Measurements from ENCODE around the gene OR10H5. TPM values are rescaled to one million over a fixed set of nuclear protein-coding genes. Genes with fewer than 3 reads are reported as not detected.
A peak's percentile ranks its signal among the peaks of the same experiment; 100 is the strongest.
"Not testable (repeated sequence)": the region's sequence is repeated elsewhere in the genome, so short reads cannot be mapped to it uniquely, and the experiment has no call there.

Gene OR10H5
- total RNA-seq, 1 donor from 2014 or later, result not detected

DNA sequence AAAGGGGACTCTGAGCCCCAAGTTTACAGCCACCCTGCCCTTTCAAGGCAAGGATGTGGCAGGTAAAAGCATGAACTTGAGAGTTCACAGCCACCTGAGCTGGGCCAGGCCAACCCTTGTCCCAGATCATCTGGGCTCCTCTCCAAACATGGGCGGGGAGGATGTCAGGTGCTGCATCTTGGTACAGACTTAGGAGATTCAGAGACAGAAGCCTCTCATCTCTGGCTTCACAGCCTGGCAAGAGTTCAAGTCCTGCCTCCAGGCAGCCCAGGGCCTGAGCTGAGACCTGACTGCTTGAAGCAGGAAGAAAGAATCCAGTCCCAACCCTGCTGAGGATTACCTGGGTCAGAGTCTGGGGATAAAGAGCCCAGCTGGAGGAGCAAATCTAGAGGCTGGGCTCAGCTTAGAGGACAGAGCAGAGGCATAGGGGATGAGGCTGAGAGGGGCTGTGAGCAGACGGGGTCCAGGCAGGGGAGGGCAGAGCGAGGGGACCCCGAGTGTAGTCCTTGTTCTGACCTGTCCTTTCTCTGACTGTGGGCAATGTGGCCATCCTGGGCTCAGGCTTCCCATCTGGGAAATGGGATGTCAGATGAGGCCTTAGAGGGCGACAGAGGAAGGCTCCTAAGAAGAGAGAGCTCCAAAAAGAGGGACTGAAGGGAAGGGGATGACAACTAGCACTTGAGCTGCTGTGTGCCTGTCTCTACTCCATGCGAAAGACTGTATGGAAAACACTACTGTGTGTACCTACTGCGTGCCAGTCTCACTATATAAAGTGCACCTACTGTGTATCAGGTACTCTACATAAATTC is 6.6 kb upstream of the OR10H5 start:
- H3K36me3 Mint-ChIP-seq (ENCODE audit: low read depth), result no peaks in the 10 kb centered on the region
- H3K9me3 Mint-ChIP-seq, result no peaks in the 10 kb centered on the region
- H3K4me3 Mint-ChIP-seq, result no peak overlapping the region
- H3K27ac Mint-ChIP-seq, result no peak overlapping the region
- intact Hi-C loops (cut with micrococcal nuclease), result no loop called here
- no peak for DNase-seq
- peaks cover 2% of the 10 kb centered on the region for H3K27me3 Mint-ChIP-seq
- no peaks in the 10 kb centered on the region for H3K4me1 Mint-ChIP-seq

DNA sequence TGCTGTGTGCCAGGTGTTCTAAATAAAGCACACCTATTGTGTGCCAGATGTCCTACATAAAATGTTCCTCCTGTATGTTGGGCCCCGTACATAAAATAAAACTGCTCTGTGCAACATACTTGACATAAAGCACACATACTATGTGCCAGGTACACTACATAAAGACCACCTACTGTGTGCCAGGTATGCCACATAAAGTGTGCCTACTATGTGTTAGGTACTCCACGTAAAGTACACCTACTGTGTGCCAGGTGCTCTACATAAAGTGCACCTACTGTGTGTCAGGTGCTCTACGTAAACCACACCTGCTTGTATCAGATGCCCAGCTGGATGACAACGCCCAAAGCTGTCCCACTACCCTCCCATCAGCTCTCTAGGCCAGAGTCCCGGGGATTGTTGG is 5.8 kb upstream of the OR10H5 start:
- intact Hi-C loops (cut with micrococcal nuclease), result no loop called here
- Mint-ChIP-seq H3K4me1 (no peaks in the 10 kb centered on the region), H3K9me3 (no peaks in the 10 kb centered on the region), H3K4me3 (no peak overlapping the region), H3K27ac (no peak overlapping the region), H3K27me3 (peaks cover 2% of the 10 kb centered on the region), H3K36me3 (ENCODE audit: low read depth) (no peaks in the 10 kb centered on the region)
- DNase-seq, result no peak

DNA sequence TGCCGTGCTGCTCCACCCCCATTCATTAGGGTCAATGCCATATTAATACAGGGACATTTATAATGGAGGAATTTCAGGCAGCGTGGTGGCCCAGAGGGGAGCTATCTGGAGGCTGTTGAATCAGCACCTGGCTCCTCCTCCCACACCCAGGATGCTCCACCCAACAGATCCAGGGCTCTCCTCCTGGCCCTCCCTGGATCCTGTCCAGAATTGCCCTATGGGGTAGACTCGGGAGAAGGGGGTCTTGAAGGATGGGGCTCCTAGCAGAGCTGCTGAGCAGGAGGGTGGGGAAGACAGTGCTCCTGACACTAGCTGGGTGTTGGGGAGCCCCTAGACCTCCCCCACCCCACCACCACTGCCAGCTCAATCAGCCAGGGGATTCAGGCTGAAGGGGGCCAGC is 5.2 kb upstream of the OR10H5 start:
- Mint-ChIP-seq H3K4me3 (no peak overlapping the region), H3K9me3 (no peaks in the 10 kb centered on the region), H3K27me3 (peaks cover 2% of the 10 kb centered on the region), H3K27ac (no peak overlapping the region), H3K36me3 (ENCODE audit: low read depth) (no peaks in the 10 kb centered on the region), H3K4me1 (no peaks in the 10 kb centered on the region)
- intact Hi-C loops (cut with micrococcal nuclease), result no loop called here
- no peak for DNase-seq

DNA sequence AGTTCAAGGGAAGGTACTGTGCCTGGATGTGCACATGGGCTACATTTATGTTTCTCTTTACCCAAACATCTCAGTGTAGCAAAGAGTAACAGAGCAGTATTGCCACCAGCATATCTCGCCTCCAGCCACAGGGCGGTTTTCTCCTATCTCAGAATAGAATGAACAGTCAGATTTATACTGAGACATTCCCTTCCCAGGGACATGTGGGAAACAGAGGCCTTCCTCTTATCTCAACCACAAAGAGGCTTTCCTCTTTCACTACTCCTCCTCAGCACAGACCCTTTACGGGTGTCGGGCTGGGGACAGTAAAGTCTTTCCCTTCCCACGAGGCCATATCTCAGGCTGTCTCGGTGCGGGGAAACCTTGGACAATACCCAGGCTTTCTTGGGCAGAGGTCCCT is 4.6 kb upstream of the OR10H5 start:
- H3K4me3 Mint-ChIP-seq; DNase-seq; H3K4me1 Mint-ChIP-seq; H3K9me3 Mint-ChIP-seq; H3K27me3 Mint-ChIP-seq; H3K27ac Mint-ChIP-seq; intact Hi-C loops (cut with micrococcal nuclease); H3K36me3 Mint-ChIP-seq (ENCODE audit: low read depth): not testable (repeated sequence)

DNA sequence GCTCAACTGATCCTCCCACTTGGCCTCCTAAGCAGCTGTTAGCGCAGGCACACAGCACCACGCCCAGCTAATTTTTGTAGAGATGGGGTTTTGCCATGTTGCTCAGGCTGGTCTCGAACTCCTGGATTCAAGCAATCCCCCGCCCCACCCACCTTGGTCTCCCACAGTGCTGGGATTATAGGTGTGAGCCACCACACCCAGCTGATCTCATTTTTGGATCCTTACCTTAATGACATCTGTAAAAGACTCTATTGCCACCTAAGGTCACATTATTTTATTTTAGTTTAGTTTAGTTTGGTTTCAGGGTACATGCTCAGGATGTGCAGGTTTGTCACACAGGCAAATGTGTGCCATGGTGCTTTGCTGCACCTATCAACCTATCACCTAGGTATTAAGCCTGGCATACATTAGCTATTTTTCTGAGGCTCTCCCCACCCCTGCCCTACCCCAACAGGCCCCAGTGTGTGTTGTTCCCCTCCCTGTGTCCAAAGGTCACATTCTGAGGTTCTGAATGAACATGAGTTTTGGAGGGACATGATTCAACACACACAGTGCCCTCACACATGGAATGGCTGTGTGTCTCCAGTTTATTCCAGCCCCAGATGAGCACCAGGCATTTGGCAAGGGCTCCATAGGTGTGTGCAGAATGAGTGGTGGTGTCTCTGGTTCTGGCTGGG is 1.3 kb downstream of the OR10H5 start:
- DNase-seq, result no peak
- Mint-ChIP-seq H3K36me3 (ENCODE audit: low read depth) (no peaks in the 10 kb centered on the region), H3K27ac (no peak overlapping the region), H3K4me1 (no peaks in the 10 kb centered on the region), H3K4me3 (no peak overlapping the region), H3K27me3 (no peaks in the 10 kb centered on the region), H3K9me3 (no peaks in the 10 kb centered on the region)
- intact Hi-C loops (cut with micrococcal nuclease), result no loop called here

DNA sequence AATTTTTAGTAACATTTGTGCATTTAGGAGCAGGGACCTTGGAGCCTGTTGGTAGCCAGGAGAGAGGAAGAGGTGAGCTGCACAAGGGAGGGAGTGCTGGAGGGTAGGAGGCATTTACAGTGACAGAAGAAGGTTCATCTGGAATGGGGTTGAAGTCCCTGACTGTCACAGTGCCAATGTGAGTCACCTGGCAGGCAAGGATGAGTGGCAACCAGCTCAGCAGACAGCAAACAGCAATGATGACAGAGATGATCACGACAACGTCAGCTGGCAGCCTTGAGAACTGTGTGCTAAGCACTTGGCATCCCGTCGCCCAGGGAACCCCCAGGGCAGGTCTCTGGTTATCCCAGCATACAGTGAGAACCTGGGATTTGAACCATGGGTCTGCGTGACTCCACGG is 2.6 kb downstream of the OR10H5 start:
- DNase-seq, result no peak
- intact Hi-C loops (cut with micrococcal nuclease), result no loop called here
- Mint-ChIP-seq H3K27me3 (no peaks in the 10 kb centered on the region), H3K9me3 (no peaks in the 10 kb centered on the region), H3K36me3 (ENCODE audit: low read depth) (no peaks in the 10 kb centered on the region), H3K4me3 (no peak overlapping the region), H3K4me1 (no peaks in the 10 kb centered on the region), H3K27ac (no peak overlapping the region)

DNA sequence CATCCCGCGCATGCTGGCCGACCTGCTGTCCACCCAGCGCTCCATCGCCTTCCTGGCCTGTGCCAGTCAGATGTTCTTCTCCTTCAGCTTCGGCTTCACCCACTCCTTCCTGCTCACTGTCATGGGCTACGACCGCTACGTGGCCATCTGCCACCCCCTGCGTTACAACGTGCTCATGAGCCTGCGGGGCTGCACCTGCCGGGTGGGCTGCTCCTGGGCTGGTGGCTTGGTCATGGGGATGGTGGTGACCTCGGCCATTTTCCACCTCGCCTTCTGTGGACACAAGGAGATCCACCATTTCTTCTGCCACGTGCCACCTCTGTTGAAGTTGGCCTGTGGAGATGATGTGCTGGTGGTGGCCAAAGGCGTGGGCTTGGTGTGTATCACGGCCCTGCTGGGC is 6.8 kb downstream of the OR10H5 start:
- intact Hi-C loops (cut with micrococcal nuclease); H3K4me1 Mint-ChIP-seq; H3K36me3 Mint-ChIP-seq (ENCODE audit: low read depth); H3K4me3 Mint-ChIP-seq; H3K27ac Mint-ChIP-seq; H3K9me3 Mint-ChIP-seq; H3K27me3 Mint-ChIP-seq; DNase-seq: not testable (repeated sequence)

DNA sequence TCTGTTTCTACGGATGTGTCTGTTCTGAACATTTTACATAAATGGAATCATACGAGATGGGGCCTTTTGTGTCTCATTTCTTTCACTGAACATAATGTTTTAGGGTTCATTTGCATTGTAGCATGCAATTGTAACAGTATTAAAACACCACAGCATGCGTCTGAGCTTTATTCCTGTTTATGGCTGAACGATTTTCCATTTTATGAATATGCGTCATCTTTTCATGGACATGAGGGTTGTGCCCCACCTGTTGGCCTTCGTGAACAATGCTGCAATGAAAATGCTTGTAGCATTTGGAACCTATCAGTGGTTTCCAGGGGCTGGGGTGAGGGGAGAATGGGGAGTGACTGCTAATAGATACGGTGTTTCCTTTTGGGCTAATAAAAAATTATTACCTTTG is 22.9 kb downstream of the OR10H5 start:
- no peak for DNase-seq
- Mint-ChIP-seq H3K27ac (no peak overlapping the region), H3K9me3 (peaks cover 3% of the 10 kb centered on the region), H3K4me1 (no peaks in the 10 kb centered on the region), H3K4me3 (no peak overlapping the region), H3K36me3 (ENCODE audit: low read depth) (no peaks in the 10 kb centered on the region), H3K27me3 (peaks cover 25% of the 10 kb centered on the region)
- intact Hi-C loops (cut with micrococcal nuclease), result no loop called here

DNA sequence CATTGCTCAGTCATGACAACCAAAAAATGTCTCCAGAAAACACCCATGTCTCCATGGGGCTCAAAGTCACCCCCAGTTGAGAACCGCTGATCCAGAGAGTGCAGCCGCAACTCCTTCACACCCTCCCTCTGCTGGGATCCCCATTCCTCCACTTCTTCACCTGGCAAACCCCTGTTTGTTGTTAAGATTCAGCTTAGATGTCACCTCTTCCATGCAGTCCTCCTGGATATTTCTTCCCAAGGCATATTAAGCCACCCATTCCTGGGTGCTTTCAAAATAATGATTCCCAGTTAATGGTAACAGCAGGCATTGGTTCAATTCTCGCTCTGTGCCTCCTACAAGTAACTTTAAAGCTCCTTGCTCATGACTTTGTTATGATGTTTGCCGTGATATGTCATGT is 24.0 kb downstream of the OR10H5 start:
- Mint-ChIP-seq H3K4me3 (no peak overlapping the region), H3K27ac (no peak overlapping the region), H3K27me3 (peaks cover 25% of the 10 kb centered on the region), H3K9me3 (peaks cover 3% of the 10 kb centered on the region), H3K36me3 (ENCODE audit: low read depth) (no peaks in the 10 kb centered on the region), H3K4me1 (no peaks in the 10 kb centered on the region)
- DNase-seq, result no peak
- intact Hi-C loops (cut with micrococcal nuclease), result no loop called here

DNA sequence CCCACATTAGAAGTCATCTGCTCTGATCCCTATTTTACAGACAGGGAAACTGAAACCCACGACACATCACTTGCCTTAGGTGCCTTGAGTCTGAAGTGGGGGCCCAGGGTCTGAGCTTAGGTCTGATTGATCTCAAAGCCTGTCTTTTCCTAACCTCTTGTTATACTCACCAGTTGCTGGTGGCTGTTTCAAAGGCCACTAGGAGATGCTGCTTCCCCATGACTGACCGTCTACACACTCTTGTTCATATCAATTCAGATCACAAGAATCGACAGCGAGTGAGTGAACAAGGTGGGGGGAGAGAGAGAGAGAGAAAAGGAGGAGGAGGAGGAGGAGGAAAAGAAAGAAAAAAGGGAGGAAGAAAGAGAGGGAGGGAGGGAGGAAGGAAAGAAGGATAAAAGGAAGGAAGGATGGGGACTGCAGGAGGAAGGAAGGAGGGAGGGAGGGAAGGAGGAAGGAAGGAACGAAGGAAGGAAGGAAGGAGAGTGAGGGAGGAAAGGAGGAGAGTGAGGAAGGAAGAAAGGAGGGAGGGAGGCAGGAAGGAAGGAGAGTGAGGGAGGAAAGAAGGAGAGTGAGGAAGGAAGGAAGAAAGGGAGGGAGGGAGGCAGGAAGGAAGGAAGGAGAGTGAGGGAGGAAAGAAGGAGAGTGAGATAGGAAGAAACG is 24.7 kb downstream of the OR10H5 start:
- intact Hi-C loops (cut with micrococcal nuclease), result no loop called here
- DNase-seq, result peak; percentile 68
- Mint-ChIP-seq H3K9me3 (peaks cover under 1% of the 10 kb centered on the region), H3K4me1 (no peaks in the 10 kb centered on the region), H3K36me3 (ENCODE audit: low read depth) (no peaks in the 10 kb centered on the region), H3K27ac (no peak overlapping the region), H3K4me3 (no peak overlapping the region), H3K27me3 (peaks cover 25% of the 10 kb centered on the region)

DNA sequence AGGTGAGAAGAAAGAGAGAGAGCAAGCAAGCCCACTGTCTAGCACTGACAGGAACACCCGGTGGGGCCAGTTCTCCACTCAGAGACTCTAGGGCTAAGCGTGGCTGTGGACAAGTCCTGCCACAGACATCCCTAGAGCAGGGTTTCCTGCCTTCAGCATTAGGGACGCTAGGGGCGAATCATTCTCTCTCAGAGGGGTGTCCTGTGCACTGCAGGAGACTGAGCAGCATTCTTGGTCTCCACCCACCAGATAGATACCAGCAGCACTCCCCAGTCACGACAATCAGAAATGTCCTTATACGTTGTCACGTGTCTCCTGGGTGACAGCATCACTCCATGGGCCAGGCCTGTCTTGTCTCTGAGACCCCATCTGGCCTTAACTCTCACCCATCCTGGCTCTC is 26.5 kb downstream of the OR10H5 start:
- Mint-ChIP-seq H3K36me3 (ENCODE audit: low read depth) (no peaks in the 10 kb centered on the region), H3K9me3 (no peaks in the 10 kb centered on the region), H3K27me3 (peaks cover 25% of the 10 kb centered on the region), H3K27ac (no peak overlapping the region), H3K4me1 (no peaks in the 10 kb centered on the region), H3K4me3 (no peak overlapping the region)
- intact Hi-C loops (cut with micrococcal nuclease), result no loop called here
- DNase-seq, result no peak

DNA sequence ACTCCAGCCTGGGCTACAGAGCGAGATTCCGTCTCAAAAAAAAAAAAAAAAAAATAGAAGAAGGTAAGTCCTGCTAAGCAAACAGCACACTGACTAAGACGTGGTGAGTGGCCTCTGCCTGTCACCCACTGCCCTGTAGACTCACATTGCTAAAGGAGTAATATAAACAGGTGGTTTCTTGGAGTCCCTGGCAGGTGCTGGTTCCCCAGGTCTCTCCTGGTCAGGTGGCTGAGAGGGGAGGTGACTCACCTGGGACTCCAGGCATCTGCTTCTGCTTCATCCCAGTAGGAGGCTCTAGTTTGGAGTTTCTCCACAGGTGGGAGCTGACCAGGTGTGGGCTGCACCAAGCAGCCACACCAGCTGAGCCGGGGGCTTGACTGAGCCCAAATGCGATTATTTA is 27.8 kb downstream of the OR10H5 start, which contains the start of gene OR10H1:
Gene OR10H1 (minus strand): TSS at position 359 of the 400 bp plus-strand sequence. CDS start 7,627 bp downstream, outside the sequence.
- no peaks in the 10 kb centered on the region for H3K4me1 Mint-ChIP-seq
- no peaks in the 10 kb centered on the region for H3K9me3 Mint-ChIP-seq
- no peaks in the 10 kb centered on the region for H3K36me3 Mint-ChIP-seq (ENCODE audit: low read depth)
- no peak for DNase-seq
- H3K27ac Mint-ChIP-seq, result no peak within 1 kb of the TSS
- intact Hi-C loops (cut with micrococcal nuclease), result no loop called here
- no peak within 1 kb of the TSS for H3K4me3 Mint-ChIP-seq
- peaks cover 26% of the 10 kb centered on the region for H3K27me3 Mint-ChIP-seq

DNA sequence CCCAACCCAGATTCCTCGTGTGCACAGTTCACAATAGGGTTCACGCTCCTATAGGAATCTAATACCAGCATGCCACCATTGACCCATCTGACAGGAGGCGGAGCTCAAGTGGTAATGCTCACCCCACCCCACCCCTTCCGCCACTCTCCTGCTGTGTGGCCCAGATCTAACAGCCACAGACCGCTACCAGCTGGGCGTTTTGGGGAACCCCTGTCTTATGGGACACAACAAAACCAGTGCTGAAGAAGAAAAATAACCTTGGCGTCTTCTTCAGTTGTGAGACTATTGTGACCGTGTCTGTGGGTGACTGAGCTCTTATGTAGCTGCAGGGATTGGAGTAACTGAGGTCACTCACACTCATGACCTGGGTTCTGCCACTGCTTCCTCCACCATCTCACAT is 33.2 kb downstream of the OR10H5 start:
- no peak for DNase-seq
- Mint-ChIP-seq H3K4me1 (no peaks in the 10 kb centered on the region), H3K27me3 (peaks cover 4% of the 10 kb centered on the region), H3K27ac (no peak overlapping the region), H3K36me3 (ENCODE audit: low read depth) (no peaks in the 10 kb centered on the region), H3K4me3 (no peak overlapping the region), H3K9me3 (no peaks in the 10 kb centered on the region)
- intact Hi-C loops (cut with micrococcal nuclease), result no loop called here

DNA sequence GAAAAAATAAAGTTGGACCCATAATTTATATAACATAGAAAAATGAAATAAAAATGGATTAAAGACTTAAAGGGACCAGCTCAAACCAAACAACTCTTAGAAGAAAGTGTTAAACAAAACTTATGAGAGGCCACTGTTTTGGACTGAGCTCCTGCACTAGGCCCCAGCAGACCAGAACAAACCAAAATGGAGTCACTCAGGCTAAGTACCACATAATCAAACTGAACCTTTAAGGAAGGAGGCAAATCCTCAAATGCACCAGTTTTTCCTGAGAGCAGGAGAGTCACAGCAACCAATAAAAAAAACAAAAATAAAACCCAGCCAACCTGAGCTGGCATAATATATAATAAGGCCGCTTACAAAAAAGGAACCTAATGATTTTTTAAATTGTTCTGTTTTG is 38.3 kb downstream of the OR10H5 start:
- Mint-ChIP-seq H3K4me3 (no peak overlapping the region), H3K4me1 (no peaks in the 10 kb centered on the region), H3K27ac (no peak overlapping the region), H3K27me3 (peaks cover 14% of the 10 kb centered on the region), H3K9me3 (no peaks in the 10 kb centered on the region), H3K36me3 (ENCODE audit: low read depth) (no peaks in the 10 kb centered on the region)
- intact Hi-C loops (cut with micrococcal nuclease), result no loop called here
- no peak for DNase-seq
